Endothelial cell of umbilical vein (primary cell): ENCODE measurements around the gene PCDH11X. TPM values are rescaled to one million over a fixed set of nuclear protein-coding genes. Genes with fewer than 3 reads are reported as not detected.
"Not testable (repeated sequence)": the region's sequence is repeated elsewhere in the genome, so short reads cannot be mapped to it uniquely, and the experiment has no call there.

Source experiments
- Bru-seq: library from RNA; stranded (reverse); fragments of 400-500 nt; gene quantifications from one replicate; lab custom pipeline; 2021; lab: Mats Ljungman, UMichigan
- BruChase-seq, 2 experiments: library from RNA; stranded (reverse); fragments of 400-500 nt; gene quantifications; one replicate each; lab custom pipeline; 2021; lab: Mats Ljungman, UMichigan
- BruUV-seq: library from RNA; stranded (reverse); fragments of 400-500 nt; replicated peaks from 2 replicates; lab custom pipeline; 2021; lab: Mats Ljungman, UMichigan
- CTCF ChIA-PET: fragments of 300-600, 350-600 bp; sonication (Branson Sonifier 250); formaldehyde crosslinking; loops from one replicate; lab custom pipeline; 2021; ENCODE audit warnings: antibody characterized with exemption, inconsistent platforms; lab: Charles Lee
- POLR2A ChIA-PET: fragments of 300-600, 350-600 bp; sonication (Branson Sonifier 250); formaldehyde crosslinking; loops from one replicate; lab custom pipeline; 2021; ENCODE audit warnings: antibody characterized with exemption, inconsistent platforms; lab: Charles Lee
- DNase-seq: peaks from one replicate; pipeline ENCODE4 v3.0.0-alpha.2; 2011; ENCODE audit warnings: low read depth, low spot score
- FAIRE-seq: peaks from 2 replicates; lab custom pipeline; 2011; peaks lifted over from hg19 to GRCh38; lab: Jason Lieb, UNC
- H2AFZ ChIP-seq: 2 replicates; pipeline ENCODE4 v1.6.0; 2012; ENCODE audit warnings: low read depth, low read length, control low read depth, inconsistent platforms
- H3K27ac ChIP-seq: 2 replicates; pipeline ENCODE4 v1.5.1; 2011; ENCODE audit warnings: low read depth, mild to moderate bottlenecking, control low read depth, low read length, moderate library complexity; ENCODE audit not compliant: insufficient read depth
- H3K27me3 ChIP-seq, 2 experiments: 2 replicates each; pipeline versions ENCODE4 v1.6.0 to v1.6.1; 2011; ENCODE audit warnings: low read length in 2 of 2, mixed read lengths in 1 of 2; ENCODE audit not compliant: control insufficient read depth in 2 of 2, insufficient read depth in 2 of 2
- H3K36me3 ChIP-seq, 2 experiments: 2 replicates in 1 of 2; 3 replicates in 1 of 2; pipeline ENCODE4 v1.5.1; 2011; ENCODE audit warnings: low read length in 2 of 2, mild to moderate bottlenecking in 1 of 2, moderate library complexity in 1 of 2; ENCODE audit not compliant: control insufficient read depth in 2 of 2, insufficient read depth in 2 of 2; ENCODE audit errors: extremely low read depth in 1 of 2
- H3K4me1 ChIP-seq: 3 replicates; pipeline ENCODE4 v1.5.1; 2011; ENCODE audit warnings: mild to moderate bottlenecking, low read length; ENCODE audit not compliant: control insufficient read depth, insufficient read depth; ENCODE audit errors: extremely low read depth
- H3K4me2 ChIP-seq: 2 replicates; pipeline ENCODE4 v1.6.1; 2011; ENCODE audit warnings: low read length, control low read depth, mixed read lengths; ENCODE audit not compliant: insufficient read depth
- H3K4me3 ChIP-seq, 3 experiments: fragments of 200-600 bp in 1 of 3; sonication (generic), shearing (Covaris generic) in 1 of 3; replicated peaks in 1 of 3; 2 replicates each; pipeline ENCODE4 v1.5.1; 2011 to 2016; ENCODE audit warnings: control low read depth in 3 of 3, low read length in 3 of 3, mild to moderate bottlenecking in 2 of 3, inconsistent platforms in 1 of 3, low read depth in 1 of 3, moderate library complexity in 1 of 3; ENCODE audit not compliant: insufficient read depth in 1 of 3
- H3K79me2 ChIP-seq: 2 replicates; pipeline ENCODE4 v1.6.0; 2012; ENCODE audit warnings: low read length, inconsistent platforms; ENCODE audit not compliant: control insufficient read depth, insufficient read depth
- H3K9ac ChIP-seq: replicated peaks from 2 replicates; pipeline ENCODE3; 2011; ENCODE audit warnings: low read length, control low read depth; ENCODE audit not compliant: insufficient read depth; ENCODE audit errors: extremely low read depth
- H3K9me1 ChIP-seq: replicated peaks from 3 replicates; pipeline ENCODE4 v1.6.0; 2011; ENCODE audit warnings: mild to moderate bottlenecking, low read length; ENCODE audit not compliant: control insufficient read depth, insufficient read depth; ENCODE audit errors: extremely low read depth
- H3K9me3 ChIP-seq: replicated peaks from 2 replicates; pipeline ENCODE4 v1.5.1; 2012; ENCODE audit warnings: low read length, inconsistent platforms; ENCODE audit not compliant: control insufficient read depth, insufficient read depth
- H4K20me1 ChIP-seq: replicated peaks from 2 replicates; pipeline ENCODE3; 2011; ENCODE audit warnings: mild to moderate bottlenecking, low read length; ENCODE audit not compliant: control insufficient read depth, insufficient read depth; ENCODE audit errors: extremely low read depth
- dilution Hi-C: fragments of 300-500 bp; cut with MboI; formaldehyde crosslinking; loops from one replicate; pipeline ENCODE4 v1.15.0; 2019; ENCODE audit warnings: low sequenced_read_pairs; ENCODE audit not compliant: extremely low pct_ligation_motif_present
- intact Hi-C: fragments of 100-400 bp; cut with micrococcal nuclease; formaldehyde crosslinking; loops from one replicate; pipeline ENCODE4 v1.10.0; 2022
- long read RNA-seq: library from polyadenylated mRNA; stranded (forward); transcript quantifications from one replicate; pipeline ENCODE4 v2.0.0, GENCODE V29; 2021
- polyA minus RNA-seq, 3 experiments: library from RNA; depleted of rRNA, polyadenylated mRNA; stranded (reverse); fragments of >200 nt; gene quantifications; 1 replicate in 1 of 3; 2 replicates in 2 of 3; pipeline ENCODE4 v1.2.3, GENCODE V29; 2011
- polyA plus RNA-seq, 4 experiments: library from polyadenylated mRNA; depleted of rRNA in 3 of 4; stranded (reverse) in 3 of 4; unstranded in 1 of 4; fragments of >200 nt; gene quantifications; 2 replicates each; pipeline versions ENCODE4 v1.2.1 to v1.2.3, GENCODE V29; 2011 to 2012; ENCODE audit warnings: missing spikeins in 1 of 4
- total RNA-seq: library from RNA; stranded (reverse); gene quantifications from 2 replicates; pipeline ENCODE4 v1.2.3, GENCODE V29; 2021

PCDH11X gene
- not detected in 2 replicates for total RNA-seq
- not detected in 2 replicates for polyA plus RNA-seq
- polyA plus RNA-seq (2011; cell fraction: cytosol; rRNA removed) = not detected in 2 replicates
- polyA plus RNA-seq (2011; cell fraction: nucleus; rRNA removed) = not detected in 2 replicates
- not detected in 2 replicates for polyA plus RNA-seq (2012)
- 0.04 TPM in 1 of 2 replicates, not detected in the other for polyA minus RNA-seq
- not detected for polyA minus RNA-seq (2011; cell fraction: cytosol; rRNA and poly(A)+ RNA removed)
- polyA minus RNA-seq (2011; cell fraction: nucleus; rRNA and poly(A)+ RNA removed) = not detected in 2 replicates
- percentile 1 among the genes with signal in this experiment for Bru-seq, nascent RNA
- BruChase-seq, experiment 1, labeled RNA remaining after a 6-hour chase = not detected
- percentile 0 among the genes with signal in this experiment for BruChase-seq, experiment 2, labeled RNA remaining after a 2-hour chase
- long read RNA-seq = 0 reads

GRCh38 chrX:91779135-91779534 is at the start of gene PCDH11X:
TSS of gene PCDH11X (plus strand) at chrX:91779375. CDS start at chrX:91835505, 56,130 bp downstream.
- H3K27me3 ChIP-seq, FAIRE-seq, POLR2A ChIA-PET, H3K9ac ChIP-seq, H3K36me3 ChIP-seq, H3K4me2 ChIP-seq, CTCF ChIA-PET, intact Hi-C loops, H3K9me3 ChIP-seq, H4K20me1 ChIP-seq, DNase-seq, H3K27ac ChIP-seq, H3K4me1 ChIP-seq, H3K79me2 ChIP-seq, H3K9me1 ChIP-seq, H3K4me3 ChIP-seq, dilution Hi-C loops, H2AFZ ChIP-seq, BruUV-seq: not testable (repeated sequence)

- H3K27me3 ChIP-seq, POLR2A ChIA-PET, H3K9ac ChIP-seq, CTCF ChIA-PET, H3K36me3 ChIP-seq, H3K9me3 ChIP-seq, BruUV-seq, H3K4me2 ChIP-seq, H3K4me3 ChIP-seq, H3K4me1 ChIP-seq, DNase-seq, H2AFZ ChIP-seq, H3K27ac ChIP-seq, intact Hi-C loops, H4K20me1 ChIP-seq, H3K79me2 ChIP-seq, dilution Hi-C loops, H3K9me1 ChIP-seq: not testable (repeated sequence)
- peak; percentile 24 for FAIRE-seq
Measured at GRCh38 chrX:91747446-91747845, 31.7 kb upstream of the PCDH11X start.

- dilution Hi-C loops, H3K27me3 ChIP-seq, H3K4me3 ChIP-seq, H3K4me1 ChIP-seq, H3K27ac ChIP-seq, intact Hi-C loops, H3K9me3 ChIP-seq, H3K79me2 ChIP-seq, H3K9ac ChIP-seq, H3K4me2 ChIP-seq, H3K9me1 ChIP-seq, POLR2A ChIA-PET, H4K20me1 ChIP-seq, BruUV-seq, CTCF ChIA-PET, DNase-seq, H3K36me3 ChIP-seq, H2AFZ ChIP-seq, FAIRE-seq: not testable (repeated sequence)
Measured at GRCh38 chrX:91753022-91753421, 26.2 kb upstream of the PCDH11X start.

GRCh38 chrX:91770619-91771488 is 8.3 kb upstream of the PCDH11X start:
- H2AFZ ChIP-seq, H3K9ac ChIP-seq, CTCF ChIA-PET, H3K9me3 ChIP-seq, intact Hi-C loops, H4K20me1 ChIP-seq, H3K79me2 ChIP-seq, H3K4me3 ChIP-seq, BruUV-seq, H3K4me1 ChIP-seq, H3K9me1 ChIP-seq, dilution Hi-C loops, H3K4me2 ChIP-seq, POLR2A ChIA-PET, H3K27ac ChIP-seq, H3K27me3 ChIP-seq, H3K36me3 ChIP-seq, DNase-seq: not testable (repeated sequence)
- peak; percentile 79 for FAIRE-seq
